CD14-positive monocyte (primary cell): ENCODE measurements around the gene PPP2CA. TPM values are rescaled to one million over a fixed set of nuclear protein-coding genes. Genes with fewer than 3 reads are reported as not detected.
"Not testable (repeated sequence)": the region's sequence is repeated elsewhere in the genome, so short reads cannot be mapped to it uniquely, and the experiment has no call there.

Source experiments
- DNase-seq, 3 donors: peaks; one replicate each; pipeline ENCODE4 v3.0.0-alpha.2; 2011 to 2022
- H2AFZ ChIP-seq: 2 replicates; pipeline ENCODE4 v1.6.0; 2012; ENCODE audit warnings: mild to moderate bottlenecking, low read depth, low read length, inconsistent platforms; ENCODE audit not compliant: insufficient read depth, poor library complexity, severe bottlenecking
- H3K27ac ChIP-seq, 2 donors: 1 replicate in 1 of 2; 2 replicates in 1 of 2; pipeline ENCODE4 v1.5.1; 2012 to 2013; ENCODE audit warnings: low read length in 2 of 2, control low read depth in 1 of 2, inconsistent platforms in 1 of 2, low read depth in 1 of 2, mild to moderate bottlenecking in 1 of 2
- H3K27me3 ChIP-seq, 2 donors: one replicate each; pipeline versions ENCODE4 v1.6.0 to v1.6.1; 2011 to 2013; ENCODE audit warnings: low read length in 2 of 2; ENCODE audit not compliant: control insufficient read depth in 2 of 2, insufficient read depth in 2 of 2
- H3K36me3 ChIP-seq, 2 donors: replicated peaks in 1 of 2; 1 replicate in 1 of 2; 2 replicates in 1 of 2; pipeline versions ENCODE4 v1.5.1 to v1.6.1; 2012 to 2013; ENCODE audit warnings: low read length in 2 of 2, control low read depth in 1 of 2, inconsistent platforms in 1 of 2, mild to moderate bottlenecking in 1 of 2; ENCODE audit not compliant: insufficient read depth in 2 of 2, control insufficient read depth in 1 of 2
- H3K4me1 ChIP-seq, 2 donors: 1 replicate in 1 of 2; 2 replicates in 1 of 2; pipeline versions ENCODE4 v1.5.1 to v1.6.1; 2012 to 2013; ENCODE audit warnings: low read length in 2 of 2, control low read depth in 1 of 2, inconsistent platforms in 1 of 2, mild to moderate bottlenecking in 1 of 2, moderate library complexity in 1 of 2; ENCODE audit not compliant: insufficient read depth in 2 of 2, control insufficient read depth in 1 of 2
- H3K4me2 ChIP-seq: replicated peaks from 2 replicates; pipeline ENCODE3; 2012; ENCODE audit warnings: low read length, moderate library complexity, mild to moderate bottlenecking; ENCODE audit not compliant: poor library complexity, severe bottlenecking; ENCODE audit errors: extremely low read depth
- H3K4me3 ChIP-seq, 3 experiments: fragments of 200-600 bp in 1 of 3; sonication (generic) in 1 of 3; replicated peaks in 1 of 3; 1 replicate in 2 of 3; 2 replicates in 1 of 3; pipeline ENCODE4 v1.5.1; 2011 to 2013; ENCODE audit warnings: low read length in 3 of 3, mild to moderate bottlenecking in 3 of 3, control low read depth in 2 of 3, low read depth in 2 of 3, inconsistent platforms in 1 of 3, moderate library complexity in 1 of 3
- H3K79me2 ChIP-seq: 2 replicates; pipeline ENCODE4 v1.6.0; 2012; ENCODE audit warnings: mild to moderate bottlenecking, control low read depth, inconsistent platforms, low read length, moderate library complexity; ENCODE audit not compliant: insufficient read depth
- H3K9ac ChIP-seq: 2 replicates; pipeline ENCODE4 v1.6.0; 2017; ENCODE audit warnings: low read length, mild to moderate bottlenecking; ENCODE audit not compliant: insufficient read depth, poor library complexity, severe bottlenecking
- H3K9me3 ChIP-seq, 2 donors: replicated peaks in 1 of 2; 1 replicate in 1 of 2; 2 replicates in 1 of 2; pipeline versions ENCODE4 v1.5.1 to v1.6.1; 2012 to 2013; ENCODE audit warnings: low read length in 2 of 2, control low read depth in 1 of 2; ENCODE audit not compliant: control insufficient read depth in 1 of 2, insufficient read depth in 1 of 2
- H4K20me1 ChIP-seq: 2 replicates; pipeline ENCODE4 v1.6.0; 2012; ENCODE audit warnings: mild to moderate bottlenecking, low read length, control low read depth, moderate library complexity; ENCODE audit not compliant: insufficient read depth
- H3K27ac Mint-ChIP-seq, 7 donors: one replicate each; pipeline ENCODE4 v1.8.0; 2020; ENCODE audit warnings: mild to moderate bottlenecking in 7 of 7, mixed read lengths in 7 of 7, moderate library complexity in 6 of 7, inconsistent platforms in 2 of 7
- H3K27me3 Mint-ChIP-seq, 3 donors: one replicate each; pipeline ENCODE4 v1.8.0; 2021 to 2022; ENCODE audit warnings: low read depth in 3 of 3, mild to moderate bottlenecking in 3 of 3, mixed read lengths in 3 of 3, moderate library complexity in 3 of 3, inconsistent platforms in 1 of 3
- H3K36me3 Mint-ChIP-seq, 2 donors: one replicate each; pipeline ENCODE4 v1.8.0; 2020; ENCODE audit warnings: mixed read lengths in 2 of 2, inconsistent platforms in 1 of 2, mild to moderate bottlenecking in 1 of 2
- H3K4me1 Mint-ChIP-seq: one replicate; pipeline ENCODE4 v1.8.0; 2020; ENCODE audit warnings: mild to moderate bottlenecking, mixed read lengths
- H3K4me3 Mint-ChIP-seq, 2 donors: one replicate each; pipeline ENCODE4 v1.8.0; 2020; ENCODE audit warnings: mild to moderate bottlenecking in 2 of 2, mixed read lengths in 2 of 2, moderate library complexity in 1 of 2
- H3K9me3 Mint-ChIP-seq, 7 donors: one replicate each; pipeline ENCODE4 v1.8.0; 2020 to 2022; ENCODE audit warnings: mixed read lengths in 7 of 7, mild to moderate bottlenecking in 6 of 7, moderate library complexity in 6 of 7, inconsistent platforms in 2 of 7
- WGBS: methylation state at CpG from one replicate; pipeline ENCODE4 v1.1.5; 2013; ENCODE audit warnings: missing lambda C conversion rate; ENCODE audit not compliant: insufficient coverage; 5-methylcytosine and 5-hydroxymethylcytosine counted together
- intact Hi-C, 2 donors: fragments of 100-400 bp; cut with micrococcal nuclease; formaldehyde crosslinking; loops; one replicate each; pipeline versions ENCODE4 v1.15.0 to v1.15.1; 2023
- polyA plus RNA-seq, 3 donors: library from polyadenylated mRNA; depleted of rRNA in 1 of 3; unstranded in 2 of 3; stranded (reverse) in 1 of 3; fragments of 300-500 nt in 2 of 3; fragments of >200 nt in 1 of 3; fragmentation: Illumina TruSeq in 2 of 3; gene quantifications; 1 replicate in 2 of 3; 2 replicates in 1 of 3; pipeline ENCODE4 v1.2.3, GENCODE V29; 2012 to 2021
- TF ChIP-seq, protein P1 (sequence below): fragments of 200-600 bp; IDR thresholded peaks from one replicate; pipeline ENCODE4 v1.8.0; 2022; ENCODE audit warnings: antibody characterized with exemption, mild to moderate bottlenecking

The PPP2CA gene
- polyA plus RNA-seq, 3 donors = 82.5 to 245 (median 225) TPM

DNA sequence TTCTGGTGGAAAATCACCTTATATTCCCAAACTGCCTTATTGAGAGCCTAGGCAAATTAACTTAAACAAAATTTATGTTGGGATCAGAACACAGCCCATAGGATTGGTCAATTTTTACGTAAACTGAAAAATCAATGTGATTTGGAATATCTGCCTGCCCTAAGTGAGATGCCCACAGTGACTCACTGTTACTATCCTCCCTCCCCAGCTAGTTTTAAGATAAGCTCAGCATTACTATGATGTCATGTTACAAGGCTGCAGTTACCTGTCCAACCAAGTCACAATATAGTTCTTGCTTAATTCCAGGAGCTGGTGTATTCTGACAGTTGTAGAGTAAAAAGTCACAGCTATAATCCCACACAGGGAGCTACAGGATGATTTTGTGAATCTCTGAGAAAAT lies 72.2 kb downstream of the PPP2CA start:
- peaks cover 3% of the 10 kb centered on the region for H3K4me1 Mint-ChIP-seq
- Histone ChIP-seq H3K79me2 (no peaks in the 10 kb centered on the region), H3K4me1 (no peaks in the 10 kb centered on the region), H3K9me3 (no peaks in the 10 kb centered on the region), H3K9ac (no peak overlapping the region), H3K27ac (no peak overlapping the region), H3K36me3 (peaks cover 92 to 100% of the 10 kb centered on the region in 2 donors), H3K4me2 (no peak overlapping the region), H4K20me1 (peaks cover 31% of the 10 kb centered on the region), H3K27me3 (no peaks in the 10 kb centered on the region), H2AFZ (no peak overlapping the region), H3K4me3 (no peak overlapping the region)
- peaks cover 0 to 1% (median 0%) of the 10 kb centered on the region in 3 donors for H3K27me3 Mint-ChIP-seq
- H3K4me3 Mint-ChIP-seq = no peak overlapping the region
- intact Hi-C loops = no loop called here
- WGBS = no CpG with 5 or more reads among the region's 1 CpG
- H3K9me3 Mint-ChIP-seq = no peaks in the 10 kb centered on the region
- DNase-seq = no peak
- H3K36me3 Mint-ChIP-seq = peaks cover 85 to 87% of the 10 kb centered on the region in 2 donors
- TF ChIP-seq, protein P1, sequence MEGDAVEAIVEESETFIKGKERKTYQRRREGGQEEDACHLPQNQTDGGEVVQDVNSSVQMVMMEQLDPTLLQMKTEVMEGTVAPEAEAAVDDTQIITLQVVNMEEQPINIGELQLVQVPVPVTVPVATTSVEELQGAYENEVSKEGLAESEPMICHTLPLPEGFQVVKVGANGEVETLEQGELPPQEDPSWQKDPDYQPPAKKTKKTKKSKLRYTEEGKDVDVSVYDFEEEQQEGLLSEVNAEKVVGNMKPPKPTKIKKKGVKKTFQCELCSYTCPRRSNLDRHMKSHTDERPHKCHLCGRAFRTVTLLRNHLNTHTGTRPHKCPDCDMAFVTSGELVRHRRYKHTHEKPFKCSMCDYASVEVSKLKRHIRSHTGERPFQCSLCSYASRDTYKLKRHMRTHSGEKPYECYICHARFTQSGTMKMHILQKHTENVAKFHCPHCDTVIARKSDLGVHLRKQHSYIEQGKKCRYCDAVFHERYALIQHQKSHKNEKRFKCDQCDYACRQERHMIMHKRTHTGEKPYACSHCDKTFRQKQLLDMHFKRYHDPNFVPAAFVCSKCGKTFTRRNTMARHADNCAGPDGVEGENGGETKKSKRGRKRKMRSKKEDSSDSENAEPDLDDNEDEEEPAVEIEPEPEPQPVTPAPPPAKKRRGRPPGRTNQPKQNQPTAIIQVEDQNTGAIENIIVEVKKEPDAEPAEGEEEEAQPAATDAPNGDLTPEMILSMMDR = no peak
- H3K27ac Mint-ChIP-seq = peak overlapping the region in 1 of 7 donors; percentile 63

- no peak overlapping the region for H2AFZ ChIP-seq
Observed at GRCh38 chr5:134153241-134153640, 72.6 kb downstream of the PPP2CA start.

DNA sequence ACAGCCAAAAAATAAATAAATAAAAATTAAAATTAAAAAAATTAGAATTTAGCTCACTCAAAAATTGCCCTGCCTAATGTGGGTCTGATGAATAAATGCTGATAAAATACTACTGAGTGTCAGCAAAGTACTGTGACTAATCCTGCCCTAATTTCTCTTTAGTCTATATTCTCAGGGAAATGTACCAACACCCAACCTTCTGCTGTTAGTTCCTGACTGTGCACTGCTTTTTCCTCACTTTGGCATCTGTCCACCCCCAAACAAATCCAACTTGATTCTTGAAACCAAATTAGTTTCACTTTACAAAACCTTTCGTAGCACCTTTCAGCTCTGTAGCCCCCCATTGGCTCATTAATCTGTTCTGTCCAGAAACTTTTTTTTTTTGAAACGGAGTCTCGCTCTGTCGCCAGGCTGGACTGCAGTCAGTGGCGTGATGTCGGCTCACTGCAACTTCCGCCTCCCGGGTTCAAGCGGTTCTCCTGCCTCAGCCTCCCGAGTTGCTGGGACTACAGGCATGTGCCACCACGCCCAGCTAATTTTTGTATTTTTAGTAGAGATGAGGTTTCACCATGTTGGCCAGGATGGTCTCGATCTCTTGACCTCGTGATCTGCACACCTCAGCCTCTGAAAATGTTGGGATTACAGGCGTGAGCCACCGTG lies 73.6 kb downstream of the PPP2CA start:
- H3K79me2 ChIP-seq, H3K4me3 Mint-ChIP-seq, H2AFZ ChIP-seq, H3K4me1 ChIP-seq, intact Hi-C loops, H3K27me3 ChIP-seq, H3K9me3 Mint-ChIP-seq, H3K27ac ChIP-seq, H3K4me1 Mint-ChIP-seq, DNase-seq, H3K4me3 ChIP-seq, H3K9me3 ChIP-seq, H3K4me2 ChIP-seq, H3K9ac ChIP-seq, H3K27me3 Mint-ChIP-seq: not testable (repeated sequence)
- H3K27ac Mint-ChIP-seq = peak overlapping the region in 4 of 7 donors; percentile 41 to 70 (median 50)
- 99% methylated on average over 9 of the region's 15 CpGs for WGBS
- H3K36me3 ChIP-seq = peaks cover 83 to 100% of the 10 kb centered on the region in 2 donors
- peaks cover 81 to 83% of the 10 kb centered on the region in 2 donors for H3K36me3 Mint-ChIP-seq
- H4K20me1 ChIP-seq = peaks cover 39% of the 10 kb centered on the region

More at GRCh38 chr5:134153241-134153640, 72.6 kb downstream of the PPP2CA start:
- H3K27ac ChIP-seq = no peak overlapping the region
- H3K36me3 ChIP-seq = peaks cover 90 to 100% of the 10 kb centered on the region in 2 donors
- H3K4me1 ChIP-seq = no peaks in the 10 kb centered on the region
- peaks cover 31% of the 10 kb centered on the region for H4K20me1 ChIP-seq
- no peak for DNase-seq
- Mint-ChIP-seq H3K4me1 (peaks cover 3% of the 10 kb centered on the region), H3K4me3 (no peak overlapping the region), H3K9me3 (no peaks in the 10 kb centered on the region), H3K36me3 (peaks cover 83 to 85% of the 10 kb centered on the region in 2 donors), H3K27ac (peak overlapping the region in 1 of 7 donors; percentile 63), H3K27me3 (peaks cover 0 to 1% (median 0%) of the 10 kb centered on the region in 3 donors)
- H3K79me2 ChIP-seq = no peaks in the 10 kb centered on the region
- TF ChIP-seq, protein P1 = no peak
- no peaks in the 10 kb centered on the region for H3K9me3 ChIP-seq
- no peak overlapping the region for H3K4me2 ChIP-seq
- WGBS = 100% methylated on average over 2 of the region's 3 CpGs
- no peak overlapping the region for H3K4me3 ChIP-seq
- H3K9ac ChIP-seq = no peak overlapping the region
- no peaks in the 10 kb centered on the region for H3K27me3 ChIP-seq
- intact Hi-C loops = no loop called here
